Measurements from ENCODE around the gene DUSP10. TPM values are rescaled to one million over a fixed set of nuclear protein-coding genes. Genes with fewer than 3 reads are reported as not detected.
A peak's percentile ranks its signal among the peaks of the same experiment; 100 is the strongest.

DUSP10 gene
- total RNA-seq, 1 donor: 62.2 TPM

- Histone ChIP-seq H3K27ac (ENCODE audit: low read depth, low read length) (peak overlapping the region; percentile 33), H3K4me3 (ENCODE audit: insufficient read depth, low read length) (no peak overlapping the region), H3K36me3 (ENCODE audit: insufficient read depth, low read length) (no peaks in the 10 kb centered on the region), H3K4me2 (ENCODE audit: insufficient read depth, low read length) (peak overlapping the region; percentile 30), H3K79me2 (ENCODE audit: insufficient read depth, low read length) (peaks cover 85% of the 10 kb centered on the region), H2AFZ (ENCODE audit: low read length) (no peak overlapping the region), H4K20me1 (ENCODE audit: insufficient read depth, low read length) (no peaks in the 10 kb centered on the region), H3K27me3 (ENCODE audit: insufficient read depth, low read length) (no peaks in the 10 kb centered on the region), H3K9me3 (ENCODE audit: low read depth, low read length) (no peaks in the 10 kb centered on the region), H3K4me1 (ENCODE audit: insufficient read depth, low read length) (peaks cover 51% of the 10 kb centered on the region)
- DNase-seq (ENCODE audit: insufficient read length, low spot score, missing footprints): peak; percentile 83
- TF ChIP-seq, protein P1, sequence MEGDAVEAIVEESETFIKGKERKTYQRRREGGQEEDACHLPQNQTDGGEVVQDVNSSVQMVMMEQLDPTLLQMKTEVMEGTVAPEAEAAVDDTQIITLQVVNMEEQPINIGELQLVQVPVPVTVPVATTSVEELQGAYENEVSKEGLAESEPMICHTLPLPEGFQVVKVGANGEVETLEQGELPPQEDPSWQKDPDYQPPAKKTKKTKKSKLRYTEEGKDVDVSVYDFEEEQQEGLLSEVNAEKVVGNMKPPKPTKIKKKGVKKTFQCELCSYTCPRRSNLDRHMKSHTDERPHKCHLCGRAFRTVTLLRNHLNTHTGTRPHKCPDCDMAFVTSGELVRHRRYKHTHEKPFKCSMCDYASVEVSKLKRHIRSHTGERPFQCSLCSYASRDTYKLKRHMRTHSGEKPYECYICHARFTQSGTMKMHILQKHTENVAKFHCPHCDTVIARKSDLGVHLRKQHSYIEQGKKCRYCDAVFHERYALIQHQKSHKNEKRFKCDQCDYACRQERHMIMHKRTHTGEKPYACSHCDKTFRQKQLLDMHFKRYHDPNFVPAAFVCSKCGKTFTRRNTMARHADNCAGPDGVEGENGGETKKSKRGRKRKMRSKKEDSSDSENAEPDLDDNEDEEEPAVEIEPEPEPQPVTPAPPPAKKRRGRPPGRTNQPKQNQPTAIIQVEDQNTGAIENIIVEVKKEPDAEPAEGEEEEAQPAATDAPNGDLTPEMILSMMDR (IDR thresholded peaks at IDR 0.05; ENCODE audit: extremely low read depth, low read depth, low read length): no peak
Observed at GRCh38 chr1:221724931-221725605, 16.8 kb downstream of the DUSP10 start.

GRCh38 chr1:221723848-221724236 is 18.0 kb downstream of the DUSP10 start:
- Histone ChIP-seq H3K4me1 (ENCODE audit: insufficient read depth, low read length) (peaks cover 60% of the 10 kb centered on the region), H2AFZ (ENCODE audit: low read length) (no peak overlapping the region), H3K4me2 (ENCODE audit: insufficient read depth, low read length) (no peak overlapping the region), H3K27ac (ENCODE audit: low read depth, low read length) (peak overlapping the region; percentile 63), H3K27me3 (ENCODE audit: insufficient read depth, low read length) (no peaks in the 10 kb centered on the region), H3K79me2 (ENCODE audit: insufficient read depth, low read length) (peaks cover 85% of the 10 kb centered on the region), H3K4me3 (ENCODE audit: insufficient read depth, low read length) (no peak overlapping the region), H3K36me3 (ENCODE audit: insufficient read depth, low read length) (no peaks in the 10 kb centered on the region), H4K20me1 (ENCODE audit: insufficient read depth, low read length) (no peaks in the 10 kb centered on the region), H3K9me3 (ENCODE audit: low read depth, low read length) (no peaks in the 10 kb centered on the region)
- TF ChIP-seq, protein P1 (IDR thresholded peaks at IDR 0.05; ENCODE audit: extremely low read depth, low read depth, low read length): no peak
- DNase-seq (ENCODE audit: insufficient read length, low spot score, missing footprints): no peak

DNA sequence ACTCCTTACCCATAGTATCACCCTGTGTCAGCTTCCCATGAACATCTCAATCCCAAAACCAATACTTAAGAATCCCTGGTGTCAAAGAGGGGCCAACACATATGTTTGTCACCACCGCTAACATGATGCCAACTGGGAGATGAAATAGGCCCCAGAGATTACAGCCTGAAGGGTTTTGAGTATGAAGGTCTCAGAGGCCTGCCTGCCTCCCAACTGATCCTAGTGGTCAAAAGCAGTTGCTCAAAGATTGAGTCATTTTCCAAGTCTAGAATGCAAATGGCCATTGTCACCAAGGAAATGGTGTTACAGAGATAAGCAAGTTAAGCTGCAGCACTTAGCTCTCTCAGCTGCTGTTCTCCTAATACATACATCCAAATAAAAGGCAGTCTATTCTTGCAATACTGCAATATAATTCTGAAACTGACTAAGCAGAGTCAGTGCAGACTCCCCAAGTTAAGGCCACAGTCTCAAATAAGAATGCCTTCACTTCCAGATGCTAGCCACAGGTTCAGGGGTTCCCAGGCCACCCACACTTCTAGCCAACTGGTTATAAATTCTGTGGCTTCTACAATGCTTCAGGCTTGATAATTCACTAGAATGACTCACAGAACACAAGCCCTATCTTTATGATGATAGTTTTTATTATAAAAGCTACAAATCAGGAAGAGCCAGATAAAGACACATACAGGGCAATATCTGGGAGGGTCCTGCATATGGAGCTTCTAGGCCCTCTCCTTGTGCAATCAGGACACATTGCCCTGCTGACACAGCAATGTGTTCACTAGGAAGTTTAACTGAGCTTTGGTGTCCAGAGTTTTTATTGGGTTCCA is 18.7 kb downstream of the DUSP10 start:
- H3K4me1 ChIP-seq (ENCODE audit: insufficient read depth, low read length): peaks cover 65% of the 10 kb centered on the region
- H2AFZ ChIP-seq (ENCODE audit: low read length): no peak overlapping the region
- H3K79me2 ChIP-seq (ENCODE audit: insufficient read depth, low read length): peaks cover 80% of the 10 kb centered on the region
- H3K27me3 ChIP-seq (ENCODE audit: insufficient read depth, low read length): no peaks in the 10 kb centered on the region
- no peaks in the 10 kb centered on the region for H3K9me3 ChIP-seq (ENCODE audit: low read depth, low read length)
- H3K4me2 ChIP-seq (ENCODE audit: insufficient read depth, low read length): peak overlapping the region; percentile 18
- H3K4me3 ChIP-seq (ENCODE audit: insufficient read depth, low read length): no peak overlapping the region
- no peaks in the 10 kb centered on the region for H3K36me3 ChIP-seq (ENCODE audit: insufficient read depth, low read length)
- DNase-seq (ENCODE audit: insufficient read length, low spot score, missing footprints): no peak
- peak overlapping the region; percentile 63 for H3K27ac ChIP-seq (ENCODE audit: low read depth, low read length)
- H4K20me1 ChIP-seq (ENCODE audit: insufficient read depth, low read length): no peaks in the 10 kb centered on the region
- TF ChIP-seq, protein P1 (IDR thresholded peaks at IDR 0.05; ENCODE audit: extremely low read depth, low read depth, low read length): no peak

Measured in osteoblast (primary cell).